ENCODE results near the gene CCDC57.

- TF ChIP-seq CTCF (conservative IDR thresholded peaks at IDR 0.05; ENCODE audit: low read depth, low read length), result no peak
- TF ChIP-seq EZH2 (IDR thresholded peaks at IDR 0.05; ENCODE audit: low read length, unreplicated experiment), result no peak
- no peak for TF ChIP-seq EZH2phosphoT487 (IDR thresholded peaks at IDR 0.05; ENCODE audit: borderline replicate concordance, low read length)
Measured at GRCh38 chr17:82138511-82138992, 74.1 kb downstream of the CCDC57 start.
